H9 (cell line): ENCODE results near the gene CIPC. TPM values are rescaled to one million over a fixed set of nuclear protein-coding genes. Genes with fewer than 3 reads are reported as not detected.

ENCODE experiments used
- DNase-seq: peaks from one replicate; pipeline ENCODE4 v3.0.0-alpha.2; 2017
- H2AFZ ChIP-seq: one replicate; pipeline ENCODE4 v1.6.1; 2013; ENCODE audit warnings: mild to moderate bottlenecking, low read length, control low read depth, moderate library complexity
- H2AK5ac ChIP-seq: 2 replicates; pipeline ENCODE4 v1.6.1; 2013; ENCODE audit warnings: low read length, control low read depth, mixed read lengths; ENCODE audit not compliant: insufficient read length
- H2BK120ac ChIP-seq: one replicate; pipeline ENCODE4 v1.6.1; 2013; ENCODE audit warnings: low read depth, mild to moderate bottlenecking, low read length, control low read depth, inconsistent platforms; ENCODE audit not compliant: poor library complexity, severe bottlenecking
- H2BK12ac ChIP-seq: 2 replicates; pipeline ENCODE4 v1.6.1; 2013; ENCODE audit warnings: low read length, control low read depth, mixed read lengths, low read depth; ENCODE audit not compliant: insufficient read length
- H2BK15ac ChIP-seq: 2 replicates; pipeline ENCODE4 v1.6.1; 2013; ENCODE audit warnings: low read depth, low read length, control low read depth
- H2BK20ac ChIP-seq: one replicate; pipeline ENCODE4 v1.6.1; 2013; ENCODE audit warnings: low read depth, mild to moderate bottlenecking, low read length, control low read depth, inconsistent platforms; ENCODE audit not compliant: poor library complexity, severe bottlenecking
- H2BK5ac ChIP-seq: 2 replicates; pipeline ENCODE4 v1.6.1; 2013; ENCODE audit warnings: low read length, control low read depth, mixed read lengths; ENCODE audit not compliant: insufficient read length
- H3K14ac ChIP-seq: 2 replicates; pipeline ENCODE4 v1.6.1; 2013; ENCODE audit warnings: low read length, control low read depth; ENCODE audit not compliant: insufficient read depth
- H3K18ac ChIP-seq: 2 replicates; pipeline ENCODE4 v1.6.1; 2013; ENCODE audit warnings: low read depth, mild to moderate bottlenecking, mixed read lengths, low read length, control low read depth; ENCODE audit not compliant: insufficient read length
- H3K23ac ChIP-seq: 2 replicates; pipeline ENCODE4 v1.6.1; 2013; ENCODE audit warnings: low read length, control low read depth, mixed read lengths, low read depth; ENCODE audit not compliant: insufficient read length
- H3K23me2 ChIP-seq: 2 replicates; pipeline ENCODE4 v1.6.1; 2013; ENCODE audit warnings: low read depth, mild to moderate bottlenecking, mixed read lengths, low read length, control low read depth; ENCODE audit not compliant: insufficient read length, poor library complexity, severe bottlenecking
- H3K27ac ChIP-seq: 2 replicates; pipeline ENCODE4 v1.5.1; 2013; ENCODE audit warnings: low read length, control low read depth, mixed read lengths, low read depth; ENCODE audit not compliant: insufficient read length
- H3K27me3 ChIP-seq: 2 replicates; pipeline ENCODE4 v1.6.1; 2013; ENCODE audit warnings: low read length, control low read depth, inconsistent platforms; ENCODE audit not compliant: insufficient read depth
- H3K4ac ChIP-seq: 2 replicates; pipeline ENCODE4 v1.6.1; 2013; ENCODE audit warnings: low read depth, mild to moderate bottlenecking, control low read depth, inconsistent platforms, low read length, moderate library complexity
- H3K4me1 ChIP-seq: 2 replicates; pipeline ENCODE4 v1.6.1; 2013; ENCODE audit warnings: low read length, control low read depth, inconsistent platforms; ENCODE audit not compliant: insufficient read depth
- H3K4me2 ChIP-seq: 2 replicates; pipeline ENCODE4 v1.6.1; 2013; ENCODE audit warnings: low read length, control low read depth, mixed read lengths; ENCODE audit not compliant: insufficient read length, insufficient read depth
- H3K56ac ChIP-seq: 2 replicates; pipeline ENCODE4 v1.6.1; 2013; ENCODE audit warnings: low read depth, mild to moderate bottlenecking, mixed read lengths, low read length, control low read depth; ENCODE audit not compliant: insufficient read length
- H3K79me1 ChIP-seq: 2 replicates; pipeline ENCODE4 v1.6.1; 2013; ENCODE audit warnings: low read depth, mild to moderate bottlenecking, moderate library complexity, low read length, control low read depth, inconsistent platforms; ENCODE audit not compliant: insufficient read depth, poor library complexity, severe bottlenecking
- H3K79me2 ChIP-seq: 2 replicates; pipeline ENCODE4 v1.6.1; 2013; ENCODE audit warnings: low read length, control low read depth, inconsistent platforms; ENCODE audit not compliant: insufficient read depth
- H3K9ac ChIP-seq: 2 replicates; pipeline ENCODE4 v1.6.1; 2013; ENCODE audit warnings: low read length, control low read depth, mixed read lengths; ENCODE audit not compliant: insufficient read length; ENCODE audit errors: extremely low read depth
- H3K9me3 ChIP-seq: one replicate; pipeline ENCODE4 v1.6.1; 2013; ENCODE audit warnings: low read depth, low read length, inconsistent platforms; ENCODE audit not compliant: control insufficient read depth
- H3T11ph ChIP-seq: one replicate; pipeline ENCODE4 v1.6.1; 2013; ENCODE audit warnings: mild to moderate bottlenecking, low read length, control low read depth, inconsistent platforms
- H4K20me1 ChIP-seq: one replicate; pipeline ENCODE4 v1.6.1; 2013; ENCODE audit not compliant: control insufficient read depth, insufficient read length, insufficient read depth
- H4K5ac ChIP-seq: 2 replicates; pipeline ENCODE4 v1.6.1; 2013; ENCODE audit warnings: low read depth, mild to moderate bottlenecking, mixed read lengths, low read length, control low read depth; ENCODE audit not compliant: insufficient read length
- H4K8ac ChIP-seq: replicated peaks from 2 replicates; pipeline ENCODE4 v1.6.1; 2013; ENCODE audit warnings: low read length, control low read depth, mixed read lengths, low read depth; ENCODE audit not compliant: insufficient read length
- H4K91ac ChIP-seq: 2 replicates; pipeline ENCODE4 v1.6.1; 2013; ENCODE audit warnings: low read depth, mild to moderate bottlenecking, moderate library complexity, mixed read lengths, low read length, control low read depth; ENCODE audit not compliant: insufficient read length
- H3K27ac Mint-ChIP-seq, 3 experiments: 2 replicates in 2 of 3; 3 replicates in 1 of 3; pipeline ENCODE4 v1.8.0; 2020 to 2021; ENCODE audit warnings: mixed read lengths in 3 of 3, mild to moderate bottlenecking in 1 of 3, moderate library complexity in 1 of 3
- H3K27me3 Mint-ChIP-seq: 2 replicates; pipeline ENCODE4 v1.8.0; 2021; ENCODE audit warnings: low read depth, mild to moderate bottlenecking, moderate library complexity, mixed read lengths
- H3K36me3 Mint-ChIP-seq, 3 experiments: 2 replicates in 2 of 3; 3 replicates in 1 of 3; pipeline ENCODE4 v1.8.0; 2020 to 2021; ENCODE audit warnings: low read depth in 3 of 3, mixed read lengths in 3 of 3; ENCODE audit not compliant: insufficient read depth in 1 of 3
- H3K4me1 Mint-ChIP-seq, 2 experiments: 2 replicates each; pipeline ENCODE4 v1.8.0; 2020; ENCODE audit warnings: mixed read lengths in 2 of 2
- H3K4me3 Mint-ChIP-seq, 2 experiments: 2 replicates in 1 of 2; 3 replicates in 1 of 2; pipeline ENCODE4 v1.8.0; 2020 to 2021; ENCODE audit warnings: mild to moderate bottlenecking in 2 of 2, mixed read lengths in 2 of 2, moderate library complexity in 1 of 2
- H3K9me3 Mint-ChIP-seq, 2 experiments: 2 replicates in 1 of 2; 3 replicates in 1 of 2; pipeline ENCODE4 v1.8.0; 2020; ENCODE audit warnings: mild to moderate bottlenecking in 2 of 2, mixed read lengths in 2 of 2, moderate library complexity in 1 of 2
- CTCF ChIP-seq: fragments of 200-600 bp; sonication (generic); conservative IDR thresholded peaks from 3 replicates; pipeline ENCODE4 v1.8.0; 2021; ENCODE audit warnings: antibody characterized with exemption, mild to moderate bottlenecking
- WGBS: extraction: QIAGEN DNeasy Blood & Tissue Kit; methylation state at CpG from one replicate; pipeline ENCODE4 v1.1.7; 2013; ENCODE audit warnings: missing lambda C conversion rate, low lambda C conversion rate, mixed read lengths; ENCODE audit not compliant: insufficient read length; ENCODE audit errors: extremely low coverage; 5-methylcytosine and 5-hydroxymethylcytosine counted together
- total RNA-seq: library from RNA; stranded (reverse); gene quantifications from 2 replicates; pipeline ENCODE4 v1.2.1, GENCODE V29; 2021

The CIPC gene
- total RNA-seq, 1 experiment from 2014 or later: 23.4 TPM

- Histone ChIP-seq H2BK12ac (no peak overlapping the region), H3K4me2 (no peak overlapping the region), H3K23me2 (no peaks in the 10 kb centered on the region), H4K5ac (no peak overlapping the region), H3K23ac (no peak overlapping the region), H3K9ac (no peak overlapping the region), H3T11ph (peak overlapping the region; percentile 13), H3K4ac (no peak overlapping the region), H2AFZ (no peak overlapping the region), H2BK20ac (no peak overlapping the region), H2AK5ac (no peak overlapping the region), H3K27ac (no peak overlapping the region), H3K27me3 (no peaks in the 10 kb centered on the region), H3K56ac (no peak overlapping the region), H3K79me1 (no peaks in the 10 kb centered on the region), H3K9me3 (peaks cover 10% of the 10 kb centered on the region), H3K14ac (0 out of 2 replicates have a peak overlapping the region, but pooled peaks have one; percentile 9), H2BK120ac (no peak overlapping the region), H3K18ac (peak overlapping the region; percentile 24), H4K8ac (no peak overlapping the region), H3K4me1 (peaks cover 10% of the 10 kb centered on the region; the same call in 1 of the 2 replicates), H2BK15ac (no peak overlapping the region), H4K91ac (no peak overlapping the region), H3K79me2 (no peaks in the 10 kb centered on the region), H4K20me1 (no peaks in the 10 kb centered on the region), H2BK5ac (no peak overlapping the region)
- peaks cover 2% of the 10 kb centered on the region; the same call in 1 of the 2 replicates for H3K27me3 Mint-ChIP-seq
- H3K4me1 Mint-ChIP-seq: peaks cover 46 to 49% of the 10 kb centered on the region in 2 experiments
- DNase-seq: no peak
- whole genome bisulfite sequencing: no CpG with 5 or more reads among the region's 2 CpGs
- peaks cover 14 to 20% of the 10 kb centered on the region in 2 experiments for H3K9me3 Mint-ChIP-seq
- peak overlapping the region; percentile 58 to 98 (median 96); a peak in 5 of 7 replicates for H3K27ac Mint-ChIP-seq
- no peak for TF ChIP-seq CTCF
- H3K4me3 Mint-ChIP-seq: peak overlapping the region in 1 of 2 experiments; percentile 27; a peak in 1 of 5 replicates
- peaks cover 7 to 15% (median 8%) of the 10 kb centered on the region in 3 experiments for H3K36me3 Mint-ChIP-seq
These were observed 9.4 kb upstream of the CIPC start for GRCh38 chr14:77088645-77089044.
